ENCODE measurements around the gene MIF4GD. TPM values are rescaled to one million over a fixed set of nuclear protein-coding genes. Genes with fewer than 3 reads are reported as not detected.

Gene MIF4GD
- total and polyA plus RNA-seq, 10 of the 15 experiments (the other 5 are each of a cell fraction or from before 2014, with no cell fraction given), result 22.8 to 96.2 (median 60.1) TPM

DNA sequence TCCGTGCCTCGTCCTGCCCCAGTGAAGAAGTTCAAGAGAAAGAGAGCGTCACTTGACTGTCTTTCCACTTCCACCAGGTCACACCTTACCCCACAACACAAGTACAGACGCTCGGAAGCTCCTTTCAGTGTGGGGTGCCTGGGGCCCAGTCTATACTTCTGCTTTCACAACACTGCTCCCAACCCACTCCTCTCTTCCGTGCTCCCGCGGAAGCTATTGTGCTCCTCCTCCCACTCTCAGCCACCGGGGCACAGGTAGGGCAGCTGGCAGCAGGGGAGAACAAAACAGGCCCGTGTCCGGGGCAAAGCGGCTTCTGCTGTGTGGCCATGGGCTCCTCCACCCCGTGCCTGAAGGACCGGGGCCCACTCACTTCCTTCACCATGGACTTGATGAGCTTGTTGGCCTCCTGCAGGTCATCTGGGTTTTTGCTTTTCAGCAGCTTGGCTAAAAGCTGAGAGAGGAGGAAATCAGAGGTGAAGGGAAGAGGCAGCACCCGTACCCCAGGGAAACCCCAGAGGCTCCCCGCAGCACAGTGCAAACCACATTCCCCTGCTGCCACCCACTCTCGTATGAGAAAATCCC lies 28.5 kb downstream of the MIF4GD start (continued):
- no peak for TF ChIP-seq BMI1 (IDR thresholded peaks at IDR 0.05; ENCODE audit: borderline replicate concordance)
- TF ChIP-seq SUZ12 (IDR thresholded peaks at IDR 0.05; ENCODE audit: unreplicated experiment), result no peak
- no peak for TF ChIP-seq HCFC1 (IDR thresholded peaks at IDR 0.05; ENCODE audit: low read length)
- TF ChIP-seq HDGF (IDR thresholded peaks at IDR 0.05), result no peak
- TF ChIP-seq EZH2 (IDR thresholded peaks at IDR 0.05; ENCODE audit: borderline replicate concordance, control insufficient read depth, low read depth, low read length), result no peak
- TF ChIP-seq, protein P1, sequence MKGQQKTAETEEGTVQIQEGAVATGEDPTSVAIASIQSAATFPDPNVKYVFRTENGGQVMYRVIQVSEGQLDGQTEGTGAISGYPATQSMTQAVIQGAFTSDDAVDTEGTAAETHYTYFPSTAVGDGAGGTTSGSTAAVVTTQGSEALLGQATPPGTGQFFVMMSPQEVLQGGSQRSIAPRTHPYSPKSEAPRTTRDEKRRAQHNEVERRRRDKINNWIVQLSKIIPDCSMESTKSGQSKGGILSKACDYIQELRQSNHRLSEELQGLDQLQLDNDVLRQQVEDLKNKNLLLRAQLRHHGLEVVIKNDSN (IDR thresholded peaks at IDR 0.05; ENCODE audit: borderline replicate concordance, extremely low read length, insufficient read depth, low read depth, low read length), result no peak
- TF ChIP-seq, protein P2, sequence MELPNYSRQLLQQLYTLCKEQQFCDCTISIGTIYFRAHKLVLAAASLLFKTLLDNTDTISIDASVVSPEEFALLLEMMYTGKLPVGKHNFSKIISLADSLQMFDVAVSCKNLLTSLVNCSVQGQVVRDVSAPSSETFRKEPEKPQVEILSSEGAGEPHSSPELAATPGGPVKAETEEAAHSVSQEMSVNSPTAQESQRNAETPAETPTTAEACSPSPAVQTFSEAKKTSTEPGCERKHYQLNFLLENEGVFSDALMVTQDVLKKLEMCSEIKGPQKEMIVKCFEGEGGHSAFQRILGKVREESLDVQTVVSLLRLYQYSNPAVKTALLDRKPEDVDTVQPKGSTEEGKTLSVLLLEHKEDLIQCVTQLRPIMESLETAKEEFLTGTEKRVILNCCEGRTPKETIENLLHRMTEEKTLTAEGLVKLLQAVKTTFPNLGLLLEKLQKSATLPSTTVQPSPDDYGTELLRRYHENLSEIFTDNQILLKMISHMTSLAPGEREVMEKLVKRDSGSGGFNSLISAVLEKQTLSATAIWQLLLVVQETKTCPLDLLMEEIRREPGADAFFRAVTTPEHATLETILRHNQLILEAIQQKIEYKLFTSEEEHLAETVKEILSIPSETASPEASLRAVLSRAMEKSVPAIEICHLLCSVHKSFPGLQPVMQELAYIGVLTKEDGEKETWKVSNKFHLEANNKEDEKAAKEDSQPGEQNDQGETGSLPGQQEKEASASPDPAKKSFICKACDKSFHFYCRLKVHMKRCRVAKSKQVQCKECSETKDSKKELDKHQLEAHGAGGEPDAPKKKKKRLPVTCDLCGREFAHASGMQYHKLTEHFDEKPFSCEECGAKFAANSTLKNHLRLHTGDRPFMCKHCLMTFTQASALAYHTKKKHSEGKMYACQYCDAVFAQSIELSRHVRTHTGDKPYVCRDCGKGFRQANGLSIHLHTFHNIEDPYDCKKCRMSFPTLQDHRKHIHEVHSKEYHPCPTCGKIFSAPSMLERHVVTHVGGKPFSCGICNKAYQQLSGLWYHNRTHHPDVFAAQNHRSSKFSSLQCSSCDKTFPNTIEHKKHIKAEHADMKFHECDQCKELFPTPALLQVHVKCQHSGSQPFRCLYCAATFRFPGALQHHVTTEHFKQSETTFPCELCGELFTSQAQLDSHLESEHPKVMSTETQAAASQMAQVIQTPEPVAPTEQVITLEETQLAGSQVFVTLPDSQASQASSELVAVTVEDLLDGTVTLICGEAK (IDR thresholded peaks at IDR 0.05; ENCODE audit: borderline replicate concordance), result no peak
- no peak for TF ChIP-seq JUND (IDR thresholded peaks at IDR 0.05; ENCODE audit: low read depth, low read length)
- TF ChIP-seq SIX5 (IDR thresholded peaks at IDR 0.05; ENCODE audit: low read depth, low read length, severe bottlenecking), result no peak
- TF ChIP-seq, protein P3, sequence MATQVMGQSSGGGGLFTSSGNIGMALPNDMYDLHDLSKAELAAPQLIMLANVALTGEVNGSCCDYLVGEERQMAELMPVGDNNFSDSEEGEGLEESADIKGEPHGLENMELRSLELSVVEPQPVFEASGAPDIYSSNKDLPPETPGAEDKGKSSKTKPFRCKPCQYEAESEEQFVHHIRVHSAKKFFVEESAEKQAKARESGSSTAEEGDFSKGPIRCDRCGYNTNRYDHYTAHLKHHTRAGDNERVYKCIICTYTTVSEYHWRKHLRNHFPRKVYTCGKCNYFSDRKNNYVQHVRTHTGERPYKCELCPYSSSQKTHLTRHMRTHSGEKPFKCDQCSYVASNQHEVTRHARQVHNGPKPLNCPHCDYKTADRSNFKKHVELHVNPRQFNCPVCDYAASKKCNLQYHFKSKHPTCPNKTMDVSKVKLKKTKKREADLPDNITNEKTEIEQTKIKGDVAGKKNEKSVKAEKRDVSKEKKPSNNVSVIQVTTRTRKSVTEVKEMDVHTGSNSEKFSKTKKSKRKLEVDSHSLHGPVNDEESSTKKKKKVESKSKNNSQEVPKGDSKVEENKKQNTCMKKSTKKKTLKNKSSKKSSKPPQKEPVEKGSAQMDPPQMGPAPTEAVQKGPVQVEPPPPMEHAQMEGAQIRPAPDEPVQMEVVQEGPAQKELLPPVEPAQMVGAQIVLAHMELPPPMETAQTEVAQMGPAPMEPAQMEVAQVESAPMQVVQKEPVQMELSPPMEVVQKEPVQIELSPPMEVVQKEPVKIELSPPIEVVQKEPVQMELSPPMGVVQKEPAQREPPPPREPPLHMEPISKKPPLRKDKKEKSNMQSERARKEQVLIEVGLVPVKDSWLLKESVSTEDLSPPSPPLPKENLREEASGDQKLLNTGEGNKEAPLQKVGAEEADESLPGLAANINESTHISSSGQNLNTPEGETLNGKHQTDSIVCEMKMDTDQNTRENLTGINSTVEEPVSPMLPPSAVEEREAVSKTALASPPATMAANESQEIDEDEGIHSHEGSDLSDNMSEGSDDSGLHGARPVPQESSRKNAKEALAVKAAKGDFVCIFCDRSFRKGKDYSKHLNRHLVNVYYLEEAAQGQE (IDR thresholded peaks at IDR 0.05; ENCODE audit: low read depth, low read length), result no peak
- TF ChIP-seq NFYB (IDR thresholded peaks at IDR 0.05; ENCODE audit: insufficient read depth, low read depth, low read length), result no peak
- TF ChIP-seq, protein P4, sequence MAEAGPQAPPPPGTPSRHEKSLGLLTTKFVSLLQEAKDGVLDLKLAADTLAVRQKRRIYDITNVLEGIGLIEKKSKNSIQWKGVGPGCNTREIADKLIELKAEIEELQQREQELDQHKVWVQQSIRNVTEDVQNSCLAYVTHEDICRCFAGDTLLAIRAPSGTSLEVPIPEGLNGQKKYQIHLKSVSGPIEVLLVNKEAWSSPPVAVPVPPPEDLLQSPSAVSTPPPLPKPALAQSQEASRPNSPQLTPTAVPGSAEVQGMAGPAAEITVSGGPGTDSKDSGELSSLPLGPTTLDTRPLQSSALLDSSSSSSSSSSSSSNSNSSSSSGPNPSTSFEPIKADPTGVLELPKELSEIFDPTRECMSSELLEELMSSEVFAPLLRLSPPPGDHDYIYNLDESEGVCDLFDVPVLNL (IDR thresholded peaks at IDR 0.05; ENCODE audit: low read depth, low read length), result no peak
- no peak for TF ChIP-seq BRCA1 (IDR thresholded peaks at IDR 0.05; ENCODE audit: low read depth, low read length)
- TF ChIP-seq, protein P5, sequence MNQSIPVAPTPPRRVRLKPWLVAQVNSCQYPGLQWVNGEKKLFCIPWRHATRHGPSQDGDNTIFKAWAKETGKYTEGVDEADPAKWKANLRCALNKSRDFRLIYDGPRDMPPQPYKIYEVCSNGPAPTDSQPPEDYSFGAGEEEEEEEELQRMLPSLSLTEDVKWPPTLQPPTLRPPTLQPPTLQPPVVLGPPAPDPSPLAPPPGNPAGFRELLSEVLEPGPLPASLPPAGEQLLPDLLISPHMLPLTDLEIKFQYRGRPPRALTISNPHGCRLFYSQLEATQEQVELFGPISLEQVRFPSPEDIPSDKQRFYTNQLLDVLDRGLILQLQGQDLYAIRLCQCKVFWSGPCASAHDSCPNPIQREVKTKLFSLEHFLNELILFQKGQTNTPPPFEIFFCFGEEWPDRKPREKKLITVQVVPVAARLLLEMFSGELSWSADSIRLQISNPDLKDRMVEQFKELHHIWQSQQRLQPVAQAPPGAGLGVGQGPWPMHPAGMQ (IDR thresholded peaks at IDR 0.05; ENCODE audit: borderline replicate concordance), result no peak
